IMR-90 (cell line): ENCODE data around the gene ATG3. TPM values are rescaled to one million over a fixed set of nuclear protein-coding genes. Genes with fewer than 3 reads are reported as not detected.

Experiments used
- ATAC-seq: fragments of 200-7000 bp; cut with Tn5 transposase; 2 replicates; pipeline ENCODE4 v1.9.1; 2020; ENCODE audit warnings: low read depth, mild to moderate bottlenecking, moderate library complexity
- BruUV-seq: library from RNA; stranded (reverse); fragments of 400-500 nt; replicated peaks from 2 replicates; lab custom pipeline; 2021; lab: Mats Ljungman, UMichigan
- CTCF ChIA-PET: fragments of 300-600 bp; formaldehyde crosslinking; extraction: SDS; loops from one replicate; lab custom pipeline; 2021; ENCODE audit warnings: antibody characterized with exemption; lab: Yijun Ruan, JAX
- POLR2A ChIA-PET: fragments of 300-600 bp; sonication (Branson Sonifier 250); formaldehyde crosslinking; loops from one replicate; lab custom pipeline; 2022; ENCODE audit warnings: antibody characterized with exemption; ENCODE audit not compliant: unreplicated experiment; lab: Charles Lee
- DNase-seq: peaks from one replicate; pipeline ENCODE4 v3.0.0; 2013
- H2AFZ ChIP-seq: replicated peaks from 2 replicates; pipeline ENCODE3; 2013; ENCODE audit warnings: low read length, mild to moderate bottlenecking; ENCODE audit not compliant: poor library complexity
- H2AK5ac ChIP-seq: 2 replicates; pipeline ENCODE4 v1.6.1; 2013; ENCODE audit warnings: low read depth, low read length, inconsistent platforms
- H2AK9ac ChIP-seq: replicated peaks from 2 replicates; pipeline ENCODE3; 2013; ENCODE audit warnings: mild to moderate bottlenecking, low read depth, low read length, moderate library complexity; ENCODE audit not compliant: poor library complexity
- H2BK120ac ChIP-seq: 2 replicates; pipeline ENCODE4 v1.6.1; 2013; ENCODE audit warnings: low read depth, low read length, inconsistent platforms
- H2BK15ac ChIP-seq: 3 replicates; pipeline ENCODE4 v1.6.1; 2013; ENCODE audit warnings: low read depth, low read length, inconsistent platforms
- H2BK20ac ChIP-seq: 2 replicates; pipeline ENCODE4 v1.6.1; 2013; ENCODE audit warnings: low read depth, mild to moderate bottlenecking, inconsistent platforms, low read length, moderate library complexity
- H2BK5ac ChIP-seq: 2 replicates; pipeline ENCODE4 v1.6.1; 2013; ENCODE audit warnings: mild to moderate bottlenecking, low read depth, low read length, inconsistent platforms; ENCODE audit not compliant: poor library complexity, severe bottlenecking
- H3K14ac ChIP-seq: replicated peaks from 2 replicates; pipeline ENCODE4 v1.6.1; 2013; ENCODE audit warnings: low read depth, low read length, inconsistent platforms
- H3K18ac ChIP-seq: 2 replicates; pipeline ENCODE4 v1.6.1; 2013; ENCODE audit warnings: low read depth, low read length, control low read depth
- H3K23ac ChIP-seq: 2 replicates; pipeline ENCODE4 v1.6.1; 2013; ENCODE audit warnings: low read depth, low read length, inconsistent platforms
- H3K27ac ChIP-seq: 2 replicates; pipeline ENCODE4 v1.5.1; 2013; ENCODE audit warnings: mild to moderate bottlenecking, control low read depth, low read length; ENCODE audit not compliant: insufficient read depth
- H3K27me3 ChIP-seq: 2 replicates; pipeline ENCODE4 v1.6.1; 2013; ENCODE audit warnings: low read length; ENCODE audit not compliant: control insufficient read depth, insufficient read depth
- H3K36me3 ChIP-seq: 2 replicates; pipeline ENCODE4 v1.6.1; 2013; ENCODE audit warnings: low read length, mixed read lengths; ENCODE audit not compliant: control insufficient read depth, insufficient read depth
- H3K4ac ChIP-seq: 2 replicates; pipeline ENCODE4 v1.6.1; 2013; ENCODE audit warnings: low read depth, low read length, inconsistent platforms
- H3K4me1 ChIP-seq: 2 replicates; pipeline ENCODE4 v1.6.1; 2013; ENCODE audit warnings: low read length, mixed read lengths; ENCODE audit not compliant: control insufficient read depth, insufficient read depth
- H3K4me2 ChIP-seq: 2 replicates; pipeline ENCODE4 v1.6.1; 2013; ENCODE audit warnings: low read depth, mild to moderate bottlenecking, control low read depth, low read length, moderate library complexity
- H3K4me3 ChIP-seq: 2 replicates; pipeline ENCODE4 v1.5.1; 2013; ENCODE audit warnings: low read depth, mild to moderate bottlenecking, control low read depth, low read length, moderate library complexity; ENCODE audit not compliant: insufficient read depth
- H3K56ac ChIP-seq: 2 replicates; pipeline ENCODE4 v1.6.1; 2013; ENCODE audit warnings: low read length, inconsistent platforms; ENCODE audit not compliant: insufficient read depth; ENCODE audit errors: extremely low read depth
- H3K79me1 ChIP-seq, 2 experiments: 2 replicates each; pipeline ENCODE4 v1.6.1; 2013; ENCODE audit warnings: low read length in 2 of 2, inconsistent platforms in 1 of 2, low read depth in 1 of 2
- H3K9ac ChIP-seq: 2 replicates; pipeline ENCODE4 v1.6.1; 2013; ENCODE audit warnings: low read depth, low read length, control low read depth
- H3K9me1 ChIP-seq: 2 replicates; pipeline ENCODE4 v1.6.1; 2013; ENCODE audit warnings: low read length, inconsistent platforms; ENCODE audit not compliant: insufficient read depth
- H3K9me3 ChIP-seq: 2 replicates; pipeline ENCODE4 v1.6.1; 2013; ENCODE audit warnings: low read length; ENCODE audit not compliant: control insufficient read depth, insufficient read depth
- H4K20me1 ChIP-seq: 2 replicates; pipeline ENCODE4 v1.6.1; 2013; ENCODE audit warnings: low read length, inconsistent platforms; ENCODE audit not compliant: insufficient read depth
- H4K5ac ChIP-seq: 2 replicates; pipeline ENCODE4 v1.6.1; 2013; ENCODE audit warnings: mild to moderate bottlenecking, low read depth, low read length, control low read depth
- H4K8ac ChIP-seq, 2 experiments: 2 replicates each; pipeline ENCODE4 v1.6.1; 2013; ENCODE audit warnings: low read depth in 2 of 2, low read length in 2 of 2, control low read depth in 1 of 2, inconsistent platforms in 1 of 2
- H4K91ac ChIP-seq: 2 replicates; pipeline ENCODE4 v1.6.1; 2013; ENCODE audit warnings: low read depth, low read length, inconsistent platforms; ENCODE audit not compliant: insufficient read depth
- CHD1 ChIP-seq: IDR thresholded peaks from 2 replicates; pipeline ENCODE4 v1.6.1; 2012; ENCODE audit warnings: low read depth, low read length, improper control_type of control experiment
- POLR2A ChIP-seq: IDR thresholded peaks from 2 replicates; pipeline ENCODE4 v1.6.1; 2012; ENCODE audit warnings: mild to moderate bottlenecking, low read depth, low read length
- WGBS, 2 experiments: methylation state at CpG; one replicate each; pipeline versions ENCODE4 v1.1.5 to v1.1.7; 2013; ENCODE audit warnings: missing lambda C conversion rate in 2 of 2; ENCODE audit not compliant: insufficient read length in 1 of 2; ENCODE audit errors: extremely low coverage in 2 of 2; 5-methylcytosine and 5-hydroxymethylcytosine counted together
- dilution Hi-C: fragments of 300-500 bp; cut with HindIII; formaldehyde crosslinking; loops from one replicate; pipeline ENCODE4 v1.14.3; 2018; ENCODE audit warnings: low sequenced_read_pairs; ENCODE audit not compliant: unreplicated experiment
- in situ Hi-C: fragments of 300-500 bp; cut with MboI; formaldehyde crosslinking; loops from 3 replicates; pipeline ENCODE4 v1.14.3; 2019; ENCODE audit warnings: low sequenced_read_pairs, inconsistent platforms, mixed read lengths
- intact Hi-C: fragments of 100-400 bp; cut with micrococcal nuclease; formaldehyde crosslinking; loops from 2 replicates; pipeline ENCODE4 v1.10.0; 2022
- polyA plus RNA-seq, 3 experiments: library from polyadenylated mRNA; depleted of rRNA; stranded (reverse); fragments of >200 nt; gene quantifications; 2 replicates each; pipeline ENCODE4 v1.2.3, GENCODE V29; 2012; ENCODE audit warnings: low replicate concordance in 1 of 3
- total RNA-seq: library from RNA; depleted of rRNA; stranded (reverse); fragments of >200 nt; gene quantifications from 2 replicates; pipeline ENCODE4 v1.2.3, GENCODE V29; 2012

ATG3 gene
- total and polyA plus RNA-seq, 2 of the 4 experiments (the other 2 are of a cell fraction) = 30.8 to 31.7 TPM

- Histone ChIP-seq H2BK120ac (peak overlapping the region; percentile 18; the same call in 1 of the 2 replicates), H3K9me1 (peaks cover 3% of the 10 kb centered on the region), H3K23ac (peak overlapping the region; percentile 89), H3K4ac (peak overlapping the region; percentile 87), H3K27me3 (no peaks in the 10 kb centered on the region), H4K8ac (peak overlapping the region; percentile 79 to 90), H3K9ac (peak overlapping the region; percentile 83), H2AFZ (peak overlapping the region; percentile 99), H2AK9ac (peak overlapping the region; percentile 97), H2BK5ac (peak overlapping the region; percentile 69), H4K91ac (peak overlapping the region; percentile 27; the same call in 1 of the 2 replicates), H3K4me1 (peaks cover 2% of the 10 kb centered on the region; the same call in 1 of the 2 replicates), H3K56ac (peak overlapping the region; percentile 87), H4K20me1 (peaks cover 2% of the 10 kb centered on the region), H2AK5ac (no peak overlapping the region), H4K5ac (peak overlapping the region; percentile 53; the same call in 1 of the 2 replicates), H2BK20ac (no peak overlapping the region), H3K14ac (peak overlapping the region; percentile 80), H3K9me3 (no peaks in the 10 kb centered on the region), H3K79me1 (peaks cover 9 to 27% of the 10 kb centered on the region in 2 experiments), H2BK15ac (no peak overlapping the region), H3K36me3 (peaks cover 3% of the 10 kb centered on the region; the same call in 1 of the 2 replicates), H3K4me2 (peak overlapping the region; percentile 94), H3K27ac (peak overlapping the region; percentile 85), H3K4me3 (peak overlapping the region; percentile 56), H3K18ac (no peak overlapping the region; the same call in 1 of the 2 replicates)
- POLR2A ChIA-PET = no interaction called here
- TF ChIP-seq POLR2A = peak; percentile 43; the same call in 1 of the 2 replicates
- no peak for TF ChIP-seq CHD1
- CTCF ChIA-PET = interaction anchor here (0.6 kb wide), 2 partner anchors 262 to 452 kb away, joined by 3 to 4 read pairs; no protein-coding TSS in a partner anchor
- BruUV-seq = TSS peak; percentile 37
- 0% methylated on average over 8 of the region's 29 CpGs; no CpG with 5 or more reads in 1 of the 2 experiments for WGBS, 2 experiments
- in situ Hi-C loops = no loop called here
- dilution Hi-C loops = no loop called here
- DNase-seq (peak; percentile 87), ATAC-seq (peak; percentile 38)
- intact Hi-C loops = no loop called here
These were observed 860 bp downstream of the ATG3 start for GRCh38 chr3:112560721-112561483.
